ENCODE results near the gene SMARCA2.

DNA sequence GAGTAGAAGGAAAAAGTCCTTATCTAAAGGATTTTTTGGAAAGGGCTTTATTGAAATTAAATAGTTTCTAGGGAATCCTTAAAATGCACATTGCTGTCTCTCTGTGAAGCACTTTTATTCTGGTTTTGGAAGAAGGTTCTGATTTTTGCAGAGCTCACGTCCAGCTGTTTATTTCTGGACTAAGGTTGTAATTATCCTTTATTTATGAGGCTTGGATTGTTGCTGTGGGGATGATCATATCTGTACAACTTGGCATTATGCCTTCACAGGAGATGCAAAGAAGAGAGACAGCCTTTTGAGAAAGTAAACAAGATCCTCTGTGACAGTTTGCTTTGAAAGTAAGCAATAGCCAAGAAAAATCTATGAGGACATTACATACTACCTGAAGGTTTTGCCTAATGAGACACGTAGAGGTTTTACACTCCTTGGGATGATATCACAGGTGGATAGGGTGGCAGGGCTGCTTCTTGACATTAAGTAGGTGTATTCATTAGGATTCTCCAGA, 14.6 kb downstream of the SMARCA2 start:
- TF ChIP-seq POLR2A (IDR thresholded peaks at IDR 0.05; ENCODE audit: low read length) (no peak), GATA1 (IDR thresholded peaks at IDR 0.05; ENCODE audit: low read depth, low read length) (no peak)

All from erythroblast (primary cell).